SIG-M5 treated with dmso at 0.1 percent for 504 hours (cell line): ENCODE data around the gene RPIA.
"Not testable (repeated sequence)": the region's sequence is repeated elsewhere in the genome, so short reads cannot be mapped to it uniquely, and the experiment has no call there.

ENCODE experiments used
- DNase-seq: peaks from one replicate; lab custom pipeline; 2025; ENCODE audit not compliant: unreplicated experiment; lab: John Stamatoyannopoulos, UW

Gene RPIA

GRCh38 chr2:88729061-88729745 lies 37.7 kb downstream of the RPIA start:
- DNase-seq: no peak

- DNase-seq: no peak
Observed at GRCh38 chr2:88733155-88733902, 41.9 kb downstream of the RPIA start.

- DNase-seq: no peak
Observed at GRCh38 chr2:88735133-88735532, 43.7 kb downstream of the RPIA start.

- DNase-seq: no peak
Observed at GRCh38 chr2:88735853-88736252, 44.4 kb downstream of the RPIA start.

- no peak for DNase-seq
Observed at GRCh38 chr2:88736437-88736836, 45.0 kb downstream of the RPIA start.

GRCh38 chr2:88737385-88737784 lies 45.9 kb downstream of the RPIA start:
- no peak for DNase-seq

- no peak for DNase-seq
Observed at GRCh38 chr2:88738271-88738670, 46.8 kb downstream of the RPIA start.

- peak; percentile 72 for DNase-seq
Observed at GRCh38 chr2:88739985-88740600, 48.6 kb downstream of the RPIA start.

- no peak for DNase-seq
Observed at GRCh38 chr2:88746929-88747490, 55.5 kb downstream of the RPIA start.

GRCh38 chr2:88747990-88748389 lies 56.5 kb downstream of the RPIA start:
- DNase-seq: no peak

- DNase-seq: no peak
Observed at GRCh38 chr2:88751768-88752167, 60.3 kb downstream of the RPIA start.

- no peak for DNase-seq
Observed at GRCh38 chr2:88753833-88754584, 62.5 kb downstream of the RPIA start.

- no peak for DNase-seq
Observed at GRCh38 chr2:88754585-88755320, 63.3 kb downstream of the RPIA start.

GRCh38 chr2:88755836-88756235 lies 64.4 kb downstream of the RPIA start:
- no peak for DNase-seq

- no peak for DNase-seq
Observed at GRCh38 chr2:88757025-88757424, 65.6 kb downstream of the RPIA start.

GRCh38 chr2:88758702-88759101 lies 67.2 kb downstream of the RPIA start:
- not testable (repeated sequence) for DNase-seq

GRCh38 chr2:88760819-88761598 lies 69.5 kb downstream of the RPIA start:
- DNase-seq: no peak

GRCh38 chr2:88764141-88764849 lies 72.8 kb downstream of the RPIA start:
- DNase-seq: no peak

GRCh38 chr2:88764850-88765153 lies 73.3 kb downstream of the RPIA start:
- DNase-seq: no peak
